Neural cell (in vitro differentiated cells): Measurements from ENCODE around the gene PPIF. TPM values are rescaled to one million over a fixed set of nuclear protein-coding genes. Genes with fewer than 3 reads are reported as not detected.

Experiments
- H2AFZ ChIP-seq: fragments of 200-600, 300-800 bp; sonication (generic), shearing (Covaris generic); 2 replicates; pipeline ENCODE4 v1.6.0; 2014; ENCODE audit warnings: low read depth, mild to moderate bottlenecking, antibody characterized with exemption, low read length, moderate library complexity
- H3F3A ChIP-seq: fragments of 200-600 bp; shearing (Covaris generic); 2 replicates; pipeline ENCODE4 v1.6.1; 2016; ENCODE audit warnings: mild to moderate bottlenecking, moderate library complexity, mixed read lengths, antibody characterized with exemption, low read length; ENCODE audit not compliant: insufficient read depth, poor library complexity, severe bottlenecking
- H3K27ac ChIP-seq: fragments of 200-600, 300-800 bp; sonication (generic), shearing (Covaris generic); 2 replicates; pipeline ENCODE4 v1.5.1; 2014; ENCODE audit warnings: mild to moderate bottlenecking, low read length, moderate library complexity
- H3K27me3 ChIP-seq: fragments of 300-800, 200-600 bp; sonication (generic), shearing (Covaris generic); 2 replicates; pipeline ENCODE4 v1.6.0; 2014; ENCODE audit warnings: mild to moderate bottlenecking, low read depth, low read length, moderate library complexity; ENCODE audit not compliant: insufficient read depth
- H3K36me3 ChIP-seq: fragments of 300-800, 200-600 bp; sonication (generic), shearing (Covaris generic); 2 replicates; pipeline ENCODE4 v1.5.1; 2014; ENCODE audit warnings: mild to moderate bottlenecking, antibody characterized with exemption, low read length, moderate library complexity; ENCODE audit not compliant: insufficient read depth
- H3K4me2 ChIP-seq: fragments of 300-800, 200-600 bp; sonication (generic), shearing (Covaris generic); 2 replicates; pipeline ENCODE4 v1.6.0; 2014; ENCODE audit warnings: mild to moderate bottlenecking, low read length
- H3K4me3 ChIP-seq: fragments of 300-800, 200-600 bp; sonication (generic), shearing (Covaris generic); 2 replicates; pipeline ENCODE4 v1.5.1; 2014; ENCODE audit warnings: mild to moderate bottlenecking, low read length, moderate library complexity
- H3K79me2 ChIP-seq: fragments of 200-600 bp; shearing (Covaris generic); replicated peaks from 2 replicates; pipeline ENCODE4 v1.6.0; 2014; ENCODE audit warnings: mild to moderate bottlenecking, low read length, moderate library complexity; ENCODE audit not compliant: insufficient read depth
- H3K9ac ChIP-seq: fragments of 300-800, 200-600 bp; sonication (generic), shearing (Covaris generic); 2 replicates; pipeline ENCODE4 v1.6.1; 2016; ENCODE audit warnings: mild to moderate bottlenecking, low read length, mixed read lengths
- H3K9me2 ChIP-seq: fragments of 200-600 bp; shearing (Covaris generic); 2 replicates; pipeline ENCODE4 v1.6.1; 2016; ENCODE audit warnings: mild to moderate bottlenecking, low read length, mixed read lengths; ENCODE audit not compliant: insufficient read depth
- H3K9me3 ChIP-seq: fragments of 200-600, 300-800 bp; sonication (generic), shearing (Covaris generic); 2 replicates; pipeline ENCODE4 v1.6.1; 2016; ENCODE audit warnings: mild to moderate bottlenecking, mixed run types, low read length, moderate library complexity, mixed read lengths
- H4K20me1 ChIP-seq: fragments of 200-600 bp; shearing (Covaris generic); 2 replicates; pipeline ENCODE4 v1.6.1; 2016; ENCODE audit warnings: mild to moderate bottlenecking, mixed run types; ENCODE audit not compliant: insufficient read depth
- CTCF ChIP-seq: fragments of 450-650 bp; IDR thresholded peaks from 2 replicates; pipeline ENCODE4 v1.5.1; 2014; ENCODE audit warnings: antibody characterized with exemption, mild to moderate bottlenecking, moderate library complexity; ENCODE audit not compliant: poor library complexity, severe bottlenecking
- EP300 ChIP-seq: fragments of 450-650 bp; conservative IDR thresholded peaks from 2 replicates; pipeline ENCODE4 v1.6.1; 2014; ENCODE audit warnings: antibody characterized with exemption, mild to moderate bottlenecking, moderate library complexity; ENCODE audit not compliant: poor library complexity, severe bottlenecking
- EZH2 ChIP-seq: fragments of 200-600, 300-800 bp; shearing (Covaris generic), sonication (generic); IDR thresholded peaks from 2 replicates; pipeline ENCODE4 v1.6.1; 2014; ENCODE audit warnings: antibody characterized with exemption, low read length, borderline replicate concordance, mild to moderate bottlenecking; ENCODE audit not compliant: insufficient read depth, poor library complexity, severe bottlenecking
- MXI1 ChIP-seq: fragments of 450-650 bp; conservative IDR thresholded peaks from 2 replicates; pipeline ENCODE4 v1.6.1; 2014; ENCODE audit warnings: antibody characterized with exemption, mild to moderate bottlenecking; ENCODE audit not compliant: poor library complexity, severe bottlenecking
- POLR2AphosphoS5 ChIP-seq: IDR thresholded peaks from 2 replicates; pipeline ENCODE4 v1.6.1; 2012
- RAD21 ChIP-seq: fragments of 450-650 bp; conservative IDR thresholded peaks from 2 replicates; pipeline ENCODE4 v1.6.1; 2014; ENCODE audit warnings: antibody characterized with exemption, mild to moderate bottlenecking, moderate library complexity
- SMC3 ChIP-seq: fragments of 450-650 bp; conservative IDR thresholded peaks from 2 replicates; pipeline ENCODE4 v1.6.1; 2014; ENCODE audit warnings: antibody characterized with exemption, mild to moderate bottlenecking, moderate library complexity; ENCODE audit not compliant: poor library complexity
- TAF1 ChIP-seq: IDR thresholded peaks from 2 replicates; pipeline ENCODE4 v1.6.1; 2012; ENCODE audit warnings: low read depth
- polyA plus RNA-seq: library from polyadenylated mRNA; depleted of rRNA; stranded (reverse); fragments of >200 nt; gene quantifications from 2 replicates; pipeline ENCODE4 v1.2.3, GENCODE V29; 2014
- TF ChIP-seq, protein P1 (sequence below): IDR thresholded peaks from 2 replicates; pipeline ENCODE4 v1.6.1; 2012; ENCODE audit warnings: borderline replicate concordance

PPIF gene
- polyA plus RNA-seq, 1 donor from 2014 or later, result 13.6 TPM

DNA sequence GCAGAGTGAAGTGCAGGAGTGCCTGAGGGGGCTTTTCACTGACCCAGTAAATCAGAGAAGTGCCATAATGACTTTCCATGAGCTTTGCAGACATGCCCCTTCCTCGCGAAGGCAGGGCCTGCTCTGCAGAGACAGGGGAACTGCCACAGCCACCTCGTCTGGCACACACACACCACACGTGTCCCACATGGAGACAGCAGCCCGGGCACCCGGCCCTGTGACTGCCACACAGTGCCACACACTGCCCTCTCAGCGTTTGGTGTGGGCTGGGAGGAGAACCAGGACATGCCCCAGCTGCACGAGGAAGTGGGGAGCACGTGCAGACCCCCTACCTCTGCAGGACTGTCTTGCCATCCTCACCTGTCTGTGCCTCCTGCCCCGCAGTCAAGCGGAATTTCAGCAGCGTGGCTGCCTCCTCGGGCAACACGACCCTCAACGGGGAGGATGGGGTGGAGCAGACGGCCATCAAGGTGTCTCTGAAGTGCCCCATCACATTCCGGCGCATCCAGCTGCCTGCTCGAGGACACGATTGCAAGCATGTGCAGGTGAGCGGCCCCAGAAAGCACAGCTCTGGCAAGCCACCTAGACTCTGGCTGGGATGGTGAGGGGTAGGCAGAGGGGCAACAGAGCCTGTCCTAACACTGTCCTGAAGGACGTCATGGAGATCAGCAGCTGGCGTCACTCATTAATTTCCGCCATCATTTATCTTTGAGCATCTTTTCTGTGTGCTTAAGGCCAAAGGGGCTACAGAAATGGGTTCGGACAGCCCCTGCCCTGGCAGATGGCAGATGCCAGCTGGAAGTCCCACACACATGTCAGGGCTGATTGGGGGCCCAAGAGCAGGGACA is 43.4 kb upstream of the PPIF start:
- no peak overlapping the region for H3K27ac ChIP-seq
- TF ChIP-seq, protein P1, sequence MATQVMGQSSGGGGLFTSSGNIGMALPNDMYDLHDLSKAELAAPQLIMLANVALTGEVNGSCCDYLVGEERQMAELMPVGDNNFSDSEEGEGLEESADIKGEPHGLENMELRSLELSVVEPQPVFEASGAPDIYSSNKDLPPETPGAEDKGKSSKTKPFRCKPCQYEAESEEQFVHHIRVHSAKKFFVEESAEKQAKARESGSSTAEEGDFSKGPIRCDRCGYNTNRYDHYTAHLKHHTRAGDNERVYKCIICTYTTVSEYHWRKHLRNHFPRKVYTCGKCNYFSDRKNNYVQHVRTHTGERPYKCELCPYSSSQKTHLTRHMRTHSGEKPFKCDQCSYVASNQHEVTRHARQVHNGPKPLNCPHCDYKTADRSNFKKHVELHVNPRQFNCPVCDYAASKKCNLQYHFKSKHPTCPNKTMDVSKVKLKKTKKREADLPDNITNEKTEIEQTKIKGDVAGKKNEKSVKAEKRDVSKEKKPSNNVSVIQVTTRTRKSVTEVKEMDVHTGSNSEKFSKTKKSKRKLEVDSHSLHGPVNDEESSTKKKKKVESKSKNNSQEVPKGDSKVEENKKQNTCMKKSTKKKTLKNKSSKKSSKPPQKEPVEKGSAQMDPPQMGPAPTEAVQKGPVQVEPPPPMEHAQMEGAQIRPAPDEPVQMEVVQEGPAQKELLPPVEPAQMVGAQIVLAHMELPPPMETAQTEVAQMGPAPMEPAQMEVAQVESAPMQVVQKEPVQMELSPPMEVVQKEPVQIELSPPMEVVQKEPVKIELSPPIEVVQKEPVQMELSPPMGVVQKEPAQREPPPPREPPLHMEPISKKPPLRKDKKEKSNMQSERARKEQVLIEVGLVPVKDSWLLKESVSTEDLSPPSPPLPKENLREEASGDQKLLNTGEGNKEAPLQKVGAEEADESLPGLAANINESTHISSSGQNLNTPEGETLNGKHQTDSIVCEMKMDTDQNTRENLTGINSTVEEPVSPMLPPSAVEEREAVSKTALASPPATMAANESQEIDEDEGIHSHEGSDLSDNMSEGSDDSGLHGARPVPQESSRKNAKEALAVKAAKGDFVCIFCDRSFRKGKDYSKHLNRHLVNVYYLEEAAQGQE, result no peak
- no peak for TF ChIP-seq POLR2AphosphoS5
- no peak for TF ChIP-seq EZH2
- TF ChIP-seq CTCF, result no peak
- no peak for TF ChIP-seq EP300
- no peak for TF ChIP-seq MXI1
- TF ChIP-seq TAF1, result no peak

GRCh38 chr10:79304479-79305087 is 42.7 kb upstream of the PPIF start:
- Histone ChIP-seq H4K20me1 (no peaks in the 10 kb centered on the region), H3F3A (no peaks in the 10 kb centered on the region), H3K9ac (no peak overlapping the region), H3K9me2 (no peaks in the 10 kb centered on the region), H3K4me2 (no peak overlapping the region), H2AFZ (no peak overlapping the region), H3K79me2 (no peaks in the 10 kb centered on the region), H3K4me3 (no peak overlapping the region), H3K27ac (no peak overlapping the region), H3K27me3 (no peaks in the 10 kb centered on the region), H3K36me3 (peaks cover 3% of the 10 kb centered on the region), H3K9me3 (no peaks in the 10 kb centered on the region)
- TF ChIP-seq CTCF, result no peak
- TF ChIP-seq EP300, result no peak
- no peak for TF ChIP-seq POLR2AphosphoS5
- TF ChIP-seq, protein P1, result no peak
- TF ChIP-seq SMC3, result no peak
- no peak for TF ChIP-seq EZH2
- TF ChIP-seq TAF1, result no peak
- TF ChIP-seq RAD21, result no peak
- TF ChIP-seq MXI1, result no peak

More for the DNA sequence above, 43.4 kb upstream of the PPIF start:
- H3K4me3 ChIP-seq, result no peak overlapping the region
- no peaks in the 10 kb centered on the region for H3K27me3 ChIP-seq
- no peak overlapping the region for H3K4me2 ChIP-seq
- no peaks in the 10 kb centered on the region for H3K9me2 ChIP-seq
- peaks cover 3% of the 10 kb centered on the region for H3K36me3 ChIP-seq
- no peaks in the 10 kb centered on the region for H3K9me3 ChIP-seq
- no peak overlapping the region for H2AFZ ChIP-seq
- no peaks in the 10 kb centered on the region for H3K79me2 ChIP-seq
- H4K20me1 ChIP-seq, result no peaks in the 10 kb centered on the region
- no peaks in the 10 kb centered on the region for H3F3A ChIP-seq
- no peak overlapping the region for H3K9ac ChIP-seq
